Measurements from ENCODE around the gene SLC25A30. TPM values are rescaled to one million over a fixed set of nuclear protein-coding genes. Genes with fewer than 3 reads are reported as not detected.

Gene SLC25A30
- total RNA-seq, 1 experiment from 2014 or later: 6.3 TPM

- no peak overlapping the region for H2BK120ac ChIP-seq (ENCODE audit: low read depth, low read length, poor library complexity, severe bottlenecking)
- H3K4me3 Mint-ChIP-seq: no peak overlapping the region
- no peak overlapping the region for H2BK12ac ChIP-seq (ENCODE audit: insufficient read length, low read depth, low read length)
- H3K4me1 Mint-ChIP-seq: peaks cover 11 to 22% of the 10 kb centered on the region in 2 experiments
- H2BK20ac ChIP-seq (ENCODE audit: low read depth, low read length, poor library complexity, severe bottlenecking): no peak overlapping the region
- no peak overlapping the region for H3K14ac ChIP-seq (ENCODE audit: insufficient read depth, low read length)
- no peak overlapping the region for H2BK5ac ChIP-seq (ENCODE audit: insufficient read length, low read length)
- H2AFZ ChIP-seq (ENCODE audit: low read length): no peak overlapping the region
- H3K79me1 ChIP-seq (ENCODE audit: insufficient read depth, low read depth, low read length, poor library complexity, severe bottlenecking): no peaks in the 10 kb centered on the region
- H3K4me1 ChIP-seq (ENCODE audit: insufficient read depth, low read length): no peaks in the 10 kb centered on the region
- no peak overlapping the region for H3K56ac ChIP-seq (ENCODE audit: insufficient read length, low read depth, low read length)
- no peaks in the 10 kb centered on the region for H3K79me2 ChIP-seq (ENCODE audit: insufficient read depth, low read length)
- H3K9me3 ChIP-seq (ENCODE audit: control insufficient read depth, low read depth, low read length): no peaks in the 10 kb centered on the region
- no peaks in the 10 kb centered on the region for H3K23me2 ChIP-seq (ENCODE audit: insufficient read length, low read depth, low read length, poor library complexity, severe bottlenecking)
- DNase-seq: no peak
- no peaks in the 10 kb centered on the region for H4K20me1 ChIP-seq (ENCODE audit: control insufficient read depth, insufficient read depth, insufficient read length)
- H3K9me3 Mint-ChIP-seq: no peaks in the 10 kb centered on the region
- H3K27me3 ChIP-seq (ENCODE audit: insufficient read depth, low read length): no peaks in the 10 kb centered on the region
- no peak overlapping the region for H2BK15ac ChIP-seq (ENCODE audit: low read depth, low read length)
- H4K5ac ChIP-seq (ENCODE audit: insufficient read length, low read depth, low read length): no peak overlapping the region
- H3T11ph ChIP-seq (ENCODE audit: low read length): no peak overlapping the region
- no peak overlapping the region for H4K91ac ChIP-seq (ENCODE audit: insufficient read length, low read depth, low read length)
- no peak overlapping the region for H3K4ac ChIP-seq (ENCODE audit: low read depth, low read length)
- H3K9ac ChIP-seq (ENCODE audit: extremely low read depth, insufficient read length, low read length): no peak overlapping the region
- H3K36me3 Mint-ChIP-seq (ENCODE audit: insufficient read depth in 1 of 3, low read depth in 3 of 3): no peaks in the 10 kb centered on the region
- no peak overlapping the region for H3K4me2 ChIP-seq (ENCODE audit: insufficient read depth, insufficient read length, low read length)
- TF ChIP-seq CTCF (conservative IDR thresholded peaks at IDR 0.05): no peak
- WGBS (ENCODE audit: extremely low coverage, insufficient read length, low lambda C conversion rate): no CpG with 5 or more reads among the region's 7 CpGs
- H3K18ac ChIP-seq (ENCODE audit: insufficient read length, low read depth, low read length): no peak overlapping the region
- H3K27ac Mint-ChIP-seq: no peak overlapping the region; a peak in 1 of 7 replicates
- H3K27me3 Mint-ChIP-seq (ENCODE audit: low read depth): 0 out of 2 replicates have a peak, but pooled peaks cover 2% of the 10 kb centered on the region
- no peak overlapping the region for H3K23ac ChIP-seq (ENCODE audit: insufficient read length, low read depth, low read length)
- H2AK5ac ChIP-seq (ENCODE audit: insufficient read length, low read length): no peak overlapping the region
- H4K8ac ChIP-seq (replicated peaks; ENCODE audit: insufficient read length, low read depth, low read length): no peak overlapping the region
- no peak overlapping the region for H3K27ac ChIP-seq (ENCODE audit: insufficient read length, low read depth, low read length)
Measured at GRCh38 chr13:45446181-45446580, 28.0 kb upstream of the SLC25A30 start.
